Astrocyte (in vitro differentiated cells and primary cell): ENCODE measurements around the gene BTN3A1. TPM values are rescaled to one million over a fixed set of nuclear protein-coding genes. Genes with fewer than 3 reads are reported as not detected.

Experiments
- DNase-seq: peaks from one replicate; pipeline ENCODE4 v3.0.0-alpha.2; 2010; ENCODE audit warnings: low read depth
- FAIRE-seq: peaks from 2 replicates; lab custom pipeline; 2011; peaks lifted over from hg19 to GRCh38; lab: Jason Lieb, UNC
- H2AFZ ChIP-seq: 2 replicates; pipeline ENCODE4 v1.6.0; 2012; ENCODE audit warnings: low read depth, low read length, inconsistent platforms
- H3K27ac ChIP-seq: 2 replicates; pipeline ENCODE4 v1.5.1; 2011; ENCODE audit warnings: low read depth, low read length, inconsistent platforms
- H3K27me3 ChIP-seq: 2 replicates; pipeline ENCODE4 v1.6.0; 2011; ENCODE audit warnings: low read length, inconsistent platforms; ENCODE audit not compliant: insufficient read depth
- H3K36me3 ChIP-seq: 2 replicates; pipeline ENCODE4 v1.5.1; 2011; ENCODE audit warnings: low read length, inconsistent platforms; ENCODE audit not compliant: insufficient read depth
- H3K4me1 ChIP-seq: 2 replicates; pipeline ENCODE4 v1.5.1; 2011; ENCODE audit warnings: low read length, inconsistent platforms; ENCODE audit not compliant: insufficient read depth
- H3K4me2 ChIP-seq: 2 replicates; pipeline ENCODE4 v1.6.0; 2012; ENCODE audit warnings: low read length, inconsistent platforms
- H3K4me3 ChIP-seq: 2 replicates; pipeline ENCODE4 v1.5.1; 2011; ENCODE audit warnings: low read depth, mild to moderate bottlenecking, low read length, inconsistent platforms; ENCODE audit not compliant: insufficient read depth
- H3K79me2 ChIP-seq: 2 replicates; pipeline ENCODE4 v1.6.0; 2012; ENCODE audit warnings: mild to moderate bottlenecking, low read length, inconsistent platforms; ENCODE audit not compliant: insufficient read depth
- H3K9ac ChIP-seq: 2 replicates; pipeline ENCODE4 v1.6.0; 2012; ENCODE audit warnings: mild to moderate bottlenecking, low read length, inconsistent platforms
- H3K9me3 ChIP-seq: 2 replicates; pipeline ENCODE4 v1.5.1; 2012; ENCODE audit warnings: low read depth, mild to moderate bottlenecking, low read length, inconsistent platforms; ENCODE audit not compliant: insufficient read depth
- H4K20me1 ChIP-seq: 2 replicates; pipeline ENCODE4 v1.6.0; 2012; ENCODE audit warnings: low read length, inconsistent platforms; ENCODE audit not compliant: insufficient read depth
- H3K27ac Mint-ChIP-seq: one replicate; pipeline ENCODE4 v1.8.0; 2021; ENCODE audit warnings: mild to moderate bottlenecking, mixed read lengths; ENCODE audit not compliant: unreplicated experiment
- H3K27me3 Mint-ChIP-seq: one replicate; pipeline ENCODE4 v1.8.0; 2021; ENCODE audit warnings: low read depth, mixed read lengths; ENCODE audit not compliant: unreplicated experiment
- H3K36me3 Mint-ChIP-seq: one replicate; pipeline ENCODE4 v1.8.0; 2021; ENCODE audit warnings: low read depth, mixed read lengths; ENCODE audit not compliant: unreplicated experiment
- H3K4me1 Mint-ChIP-seq: one replicate; pipeline ENCODE4 v1.8.0; 2021; ENCODE audit warnings: low read depth, mixed read lengths; ENCODE audit not compliant: unreplicated experiment
- H3K4me3 Mint-ChIP-seq: one replicate; pipeline ENCODE4 v1.8.0; 2021; ENCODE audit warnings: mild to moderate bottlenecking, moderate library complexity, mixed read lengths; ENCODE audit not compliant: unreplicated experiment
- H3K9me3 Mint-ChIP-seq: one replicate; pipeline ENCODE4 v1.8.0; 2021; ENCODE audit warnings: mild to moderate bottlenecking, mixed read lengths; ENCODE audit not compliant: unreplicated experiment
- EZH2 ChIP-seq: IDR thresholded peaks from 2 replicates; pipeline ENCODE4 v1.6.1; 2012; ENCODE audit warnings: mild to moderate bottlenecking, low read length, inconsistent platforms; ENCODE audit not compliant: insufficient read depth
- total RNA-seq: library from RNA; stranded (reverse); gene quantifications from 2 replicates; pipeline ENCODE4 v1.2.1, GENCODE V29; 2021
- TF ChIP-seq, protein P1 (sequence below): IDR thresholded peaks from 2 replicates; pipeline ENCODE4 v1.5.1; 2011; ENCODE audit warnings: low read depth, mild to moderate bottlenecking, inconsistent platforms, low read length, moderate library complexity; ENCODE audit not compliant: insufficient read depth

BTN3A1 gene
- total RNA-seq, 1 donor from 2014 or later = 22.2 TPM

GRCh38 chr6:26408828-26409730, 7.0 kb downstream of the BTN3A1 start:
- Histone ChIP-seq H3K9me3 (no peaks in the 10 kb centered on the region), H3K4me1 (peaks cover 5% of the 10 kb centered on the region), H3K4me2 (no peak overlapping the region), H3K27me3 (no peaks in the 10 kb centered on the region), H3K4me3 (no peak overlapping the region), H4K20me1 (no peaks in the 10 kb centered on the region), H3K79me2 (no peaks in the 10 kb centered on the region), H3K27ac (no peak overlapping the region), H3K9ac (no peak overlapping the region), H2AFZ (no peak overlapping the region), H3K36me3 (no peaks in the 10 kb centered on the region)
- Mint-ChIP-seq H3K4me1 (no peaks in the 10 kb centered on the region), H3K36me3 (peaks cover 51% of the 10 kb centered on the region), H3K9me3 (peaks cover under 1% of the 10 kb centered on the region), H3K27ac (no peak overlapping the region), H3K4me3 (no peak overlapping the region), H3K27me3 (no peaks in the 10 kb centered on the region)
- no peak for DNase-seq
- no peak for FAIRE-seq
- TF ChIP-seq, protein P1, sequence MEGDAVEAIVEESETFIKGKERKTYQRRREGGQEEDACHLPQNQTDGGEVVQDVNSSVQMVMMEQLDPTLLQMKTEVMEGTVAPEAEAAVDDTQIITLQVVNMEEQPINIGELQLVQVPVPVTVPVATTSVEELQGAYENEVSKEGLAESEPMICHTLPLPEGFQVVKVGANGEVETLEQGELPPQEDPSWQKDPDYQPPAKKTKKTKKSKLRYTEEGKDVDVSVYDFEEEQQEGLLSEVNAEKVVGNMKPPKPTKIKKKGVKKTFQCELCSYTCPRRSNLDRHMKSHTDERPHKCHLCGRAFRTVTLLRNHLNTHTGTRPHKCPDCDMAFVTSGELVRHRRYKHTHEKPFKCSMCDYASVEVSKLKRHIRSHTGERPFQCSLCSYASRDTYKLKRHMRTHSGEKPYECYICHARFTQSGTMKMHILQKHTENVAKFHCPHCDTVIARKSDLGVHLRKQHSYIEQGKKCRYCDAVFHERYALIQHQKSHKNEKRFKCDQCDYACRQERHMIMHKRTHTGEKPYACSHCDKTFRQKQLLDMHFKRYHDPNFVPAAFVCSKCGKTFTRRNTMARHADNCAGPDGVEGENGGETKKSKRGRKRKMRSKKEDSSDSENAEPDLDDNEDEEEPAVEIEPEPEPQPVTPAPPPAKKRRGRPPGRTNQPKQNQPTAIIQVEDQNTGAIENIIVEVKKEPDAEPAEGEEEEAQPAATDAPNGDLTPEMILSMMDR = no peak
- no peak for TF ChIP-seq EZH2

DNA sequence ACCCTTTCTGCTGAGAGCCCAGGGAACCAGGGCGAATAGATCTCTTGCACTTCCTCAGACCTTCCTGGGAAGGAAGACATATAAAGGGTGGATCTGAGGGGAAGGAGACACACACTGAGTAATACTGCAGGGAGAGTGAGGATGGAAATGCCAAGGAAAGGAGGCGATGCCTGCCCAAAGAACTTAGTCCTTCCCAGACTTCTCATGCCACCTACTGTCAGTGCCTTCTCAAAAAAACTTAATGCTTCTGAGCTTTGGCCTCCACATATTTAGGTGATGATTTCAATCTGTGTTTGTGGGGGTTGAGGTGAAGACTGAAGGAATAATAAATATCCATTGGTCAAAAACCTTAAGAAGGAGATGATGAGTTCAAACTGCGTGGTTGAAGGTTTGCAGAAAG, 9.7 kb downstream of the BTN3A1 start:
- no peak overlapping the region for H3K27ac Mint-ChIP-seq
- Histone ChIP-seq H3K27me3 (no peaks in the 10 kb centered on the region), H3K27ac (no peak overlapping the region)

More for the DNA sequence above, 9.7 kb downstream of the BTN3A1 start:
- Histone ChIP-seq H3K4me2 (no peak overlapping the region), H3K9me3 (no peaks in the 10 kb centered on the region), H3K36me3 (no peaks in the 10 kb centered on the region), H3K4me3 (no peak overlapping the region), H4K20me1 (no peaks in the 10 kb centered on the region), H3K79me2 (no peaks in the 10 kb centered on the region), H3K4me1 (peaks cover 5% of the 10 kb centered on the region), H2AFZ (no peak overlapping the region), H3K9ac (no peak overlapping the region)
- Mint-ChIP-seq H3K9me3 (peaks cover 4% of the 10 kb centered on the region), H3K4me1 (peaks cover 2% of the 10 kb centered on the region), H3K4me3 (no peak overlapping the region), H3K27me3 (no peaks in the 10 kb centered on the region), H3K36me3 (peaks cover 39% of the 10 kb centered on the region)
- TF ChIP-seq, protein P1 = no peak
- no peak for TF ChIP-seq EZH2
- FAIRE-seq = no peak
- no peak for DNase-seq
